Panc1 (cell line): Measurements from ENCODE around the gene HEMK1. TPM values are rescaled to one million over a fixed set of nuclear protein-coding genes. Genes with fewer than 3 reads are reported as not detected.

Source experiments
- ATAC-seq: fragments of 200-7000 bp; cut with Tn5 transposase; 2 replicates; pipeline ENCODE4 v1.9.1; 2020; ENCODE audit warnings: mild to moderate bottlenecking, moderate library complexity
- BruUV-seq: library from RNA; stranded (reverse); fragments of 400-500 nt; replicated peaks from 2 replicates; lab custom pipeline; 2021; lab: Mats Ljungman, UMichigan
- CTCF ChIA-PET: fragments of 300-600 bp; sonication (Branson Sonifier 250); formaldehyde crosslinking; loops from one replicate; lab custom pipeline; 2022; ENCODE audit warnings: antibody characterized with exemption; lab: Charles Lee
- POLR2A ChIA-PET: fragments of 300-600 bp; sonication (Branson Sonifier 250); formaldehyde crosslinking; loops from one replicate; lab custom pipeline; 2022; ENCODE audit warnings: antibody characterized with exemption; lab: Charles Lee
- DNase-seq: peaks from one replicate; pipeline ENCODE4 v3.0.0-alpha.2; 2010; ENCODE audit warnings: low read depth, low spot score
- H3K27ac ChIP-seq: 2 replicates; pipeline ENCODE4 v1.5.1; 2011; ENCODE audit warnings: mild to moderate bottlenecking, low read length, inconsistent platforms
- H3K27me3 ChIP-seq: fragments of 200-500 bp; sonication (Bioruptor generic); 2 replicates; pipeline ENCODE4 v1.6.0; 2014; ENCODE audit warnings: low read length, inconsistent platforms; ENCODE audit not compliant: control insufficient read depth, insufficient read depth
- H3K36me3 ChIP-seq: fragments of 200-500 bp; sonication (Bioruptor generic); 2 replicates; pipeline ENCODE4 v1.5.1; 2014; ENCODE audit warnings: inconsistent platforms, mild to moderate bottlenecking, low read length, moderate library complexity; ENCODE audit not compliant: control insufficient read depth, insufficient read depth
- H3K4me1 ChIP-seq: 2 replicates; pipeline ENCODE4 v1.5.1; 2011; ENCODE audit warnings: inconsistent platforms, mild to moderate bottlenecking, low read length, moderate library complexity; ENCODE audit not compliant: control insufficient read depth, insufficient read depth
- H3K4me3 ChIP-seq, 2 experiments: 2 replicates each; pipeline ENCODE4 v1.5.1; 2011 to 2012; ENCODE audit warnings: low read depth in 2 of 2, low read length in 2 of 2, mild to moderate bottlenecking in 2 of 2, inconsistent platforms in 1 of 2, moderate library complexity in 1 of 2
- H3K9me3 ChIP-seq: fragments of 200-500 bp; sonication (Bioruptor generic); 2 replicates; pipeline ENCODE4 v1.5.1; 2014; ENCODE audit warnings: low read depth, mild to moderate bottlenecking, inconsistent platforms, low read length, moderate library complexity; ENCODE audit not compliant: control insufficient read depth, insufficient read depth
- POLR2AphosphoS5 ChIP-seq: IDR thresholded peaks from 2 replicates; pipeline ENCODE4 v1.6.1; 2012; ENCODE audit warnings: mild to moderate bottlenecking, low read depth, low read length, moderate library complexity
- SIN3A ChIP-seq: IDR thresholded peaks from 2 replicates; pipeline ENCODE4 v1.6.1; 2012; ENCODE audit warnings: low read depth, mild to moderate bottlenecking, low read length, moderate library complexity, borderline replicate concordance; ENCODE audit not compliant: insufficient read depth
- TCF7L2 ChIP-seq: IDR thresholded peaks from 2 replicates; pipeline ENCODE4 v1.6.1; 2011; ENCODE audit warnings: mild to moderate bottlenecking, low read depth, low read length, inconsistent platforms
- in situ Hi-C: cut with HindIII; loops from 2 replicates; pipeline ENCODE4 v1.10.0; 2016; ENCODE audit warnings: low sequenced_read_pairs, low pct_unique_long_range_greater_than_20kb
- intact Hi-C: fragments of 100-400 bp; cut with micrococcal nuclease; formaldehyde crosslinking; loops from one replicate; pipeline ENCODE4 v1.10.0; 2022; ENCODE audit not compliant: unreplicated experiment
- total RNA-seq: library from RNA; stranded (reverse); gene quantifications from one replicate; pipeline ENCODE4 v1.2.1, GENCODE V29; 2021; ENCODE audit not compliant: unreplicated experiment
- TF ChIP-seq, protein P1 (sequence below): fragments of 450-650 bp; IDR thresholded peaks from 2 replicates; pipeline ENCODE4 v1.5.1; 2017; ENCODE audit warnings: mild to moderate bottlenecking
- TF ChIP-seq, protein P2 (sequence below), 2 experiments: IDR thresholded peaks; 2 replicates each; pipeline ENCODE4 v1.6.1; 2011 to 2012; ENCODE audit warnings: low read depth in 2 of 2, control low read depth in 1 of 2, low read length in 1 of 2, mild to moderate bottlenecking in 1 of 2, moderate library complexity in 1 of 2; ENCODE audit not compliant: insufficient read depth in 1 of 2

The HEMK1 gene
- total RNA-seq, 1 experiment from 2014 or later = 12.1 TPM

DNA sequence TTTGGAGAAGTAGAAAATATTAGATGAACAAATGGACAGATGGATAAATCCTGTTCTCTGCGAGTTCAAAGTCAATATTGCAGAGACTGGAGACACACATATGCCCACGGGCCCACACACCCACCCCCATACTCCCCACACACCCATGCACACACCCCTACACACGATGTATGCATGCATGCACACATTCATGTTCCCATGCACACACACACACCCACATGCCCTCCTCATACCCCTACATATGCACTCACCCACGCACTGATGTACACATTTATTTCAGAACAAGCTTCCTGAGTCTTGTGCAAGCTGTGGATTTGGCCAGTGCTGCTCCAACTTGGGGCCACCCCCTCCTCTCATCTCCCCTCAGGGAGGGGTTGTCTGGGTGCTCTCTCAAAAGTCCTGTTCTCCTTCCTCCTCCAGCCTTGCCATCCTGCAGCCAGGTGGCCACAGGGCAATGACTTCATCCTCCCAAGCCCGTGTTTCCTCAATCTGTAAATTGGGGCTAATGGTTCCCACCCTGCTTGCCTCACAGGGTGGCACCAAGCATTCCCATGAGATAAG, 64.0 kb downstream of the HEMK1 start:
- intact Hi-C loops (no loop called here), in situ Hi-C loops (no loop called here)
- no peak for ATAC-seq
- H3K4me3 ChIP-seq = no peak overlapping the region
- no peak for DNase-seq
- POLR2A ChIA-PET = no interaction called here
- H3K4me1 ChIP-seq = no peaks in the 10 kb centered on the region
- no peaks in the 10 kb centered on the region for H3K9me3 ChIP-seq
- TF ChIP-seq, protein P1, sequence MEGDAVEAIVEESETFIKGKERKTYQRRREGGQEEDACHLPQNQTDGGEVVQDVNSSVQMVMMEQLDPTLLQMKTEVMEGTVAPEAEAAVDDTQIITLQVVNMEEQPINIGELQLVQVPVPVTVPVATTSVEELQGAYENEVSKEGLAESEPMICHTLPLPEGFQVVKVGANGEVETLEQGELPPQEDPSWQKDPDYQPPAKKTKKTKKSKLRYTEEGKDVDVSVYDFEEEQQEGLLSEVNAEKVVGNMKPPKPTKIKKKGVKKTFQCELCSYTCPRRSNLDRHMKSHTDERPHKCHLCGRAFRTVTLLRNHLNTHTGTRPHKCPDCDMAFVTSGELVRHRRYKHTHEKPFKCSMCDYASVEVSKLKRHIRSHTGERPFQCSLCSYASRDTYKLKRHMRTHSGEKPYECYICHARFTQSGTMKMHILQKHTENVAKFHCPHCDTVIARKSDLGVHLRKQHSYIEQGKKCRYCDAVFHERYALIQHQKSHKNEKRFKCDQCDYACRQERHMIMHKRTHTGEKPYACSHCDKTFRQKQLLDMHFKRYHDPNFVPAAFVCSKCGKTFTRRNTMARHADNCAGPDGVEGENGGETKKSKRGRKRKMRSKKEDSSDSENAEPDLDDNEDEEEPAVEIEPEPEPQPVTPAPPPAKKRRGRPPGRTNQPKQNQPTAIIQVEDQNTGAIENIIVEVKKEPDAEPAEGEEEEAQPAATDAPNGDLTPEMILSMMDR = no peak
- TF ChIP-seq POLR2AphosphoS5 (no peak), TCF7L2 (no peak), SIN3A (no peak)
- TF ChIP-seq, protein P2, sequence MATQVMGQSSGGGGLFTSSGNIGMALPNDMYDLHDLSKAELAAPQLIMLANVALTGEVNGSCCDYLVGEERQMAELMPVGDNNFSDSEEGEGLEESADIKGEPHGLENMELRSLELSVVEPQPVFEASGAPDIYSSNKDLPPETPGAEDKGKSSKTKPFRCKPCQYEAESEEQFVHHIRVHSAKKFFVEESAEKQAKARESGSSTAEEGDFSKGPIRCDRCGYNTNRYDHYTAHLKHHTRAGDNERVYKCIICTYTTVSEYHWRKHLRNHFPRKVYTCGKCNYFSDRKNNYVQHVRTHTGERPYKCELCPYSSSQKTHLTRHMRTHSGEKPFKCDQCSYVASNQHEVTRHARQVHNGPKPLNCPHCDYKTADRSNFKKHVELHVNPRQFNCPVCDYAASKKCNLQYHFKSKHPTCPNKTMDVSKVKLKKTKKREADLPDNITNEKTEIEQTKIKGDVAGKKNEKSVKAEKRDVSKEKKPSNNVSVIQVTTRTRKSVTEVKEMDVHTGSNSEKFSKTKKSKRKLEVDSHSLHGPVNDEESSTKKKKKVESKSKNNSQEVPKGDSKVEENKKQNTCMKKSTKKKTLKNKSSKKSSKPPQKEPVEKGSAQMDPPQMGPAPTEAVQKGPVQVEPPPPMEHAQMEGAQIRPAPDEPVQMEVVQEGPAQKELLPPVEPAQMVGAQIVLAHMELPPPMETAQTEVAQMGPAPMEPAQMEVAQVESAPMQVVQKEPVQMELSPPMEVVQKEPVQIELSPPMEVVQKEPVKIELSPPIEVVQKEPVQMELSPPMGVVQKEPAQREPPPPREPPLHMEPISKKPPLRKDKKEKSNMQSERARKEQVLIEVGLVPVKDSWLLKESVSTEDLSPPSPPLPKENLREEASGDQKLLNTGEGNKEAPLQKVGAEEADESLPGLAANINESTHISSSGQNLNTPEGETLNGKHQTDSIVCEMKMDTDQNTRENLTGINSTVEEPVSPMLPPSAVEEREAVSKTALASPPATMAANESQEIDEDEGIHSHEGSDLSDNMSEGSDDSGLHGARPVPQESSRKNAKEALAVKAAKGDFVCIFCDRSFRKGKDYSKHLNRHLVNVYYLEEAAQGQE (IDR thresholded peaks at IDR 0.05; ENCODE audit: insufficient read depth in 1 of 2, low read depth in 2 of 2, low read length in 1 of 2) = no peak
- no TSS peak for BruUV-seq
- H3K36me3 ChIP-seq = no peaks in the 10 kb centered on the region
- H3K27ac ChIP-seq = no peak overlapping the region
- CTCF ChIA-PET = no interaction called here
- H3K27me3 ChIP-seq = no peaks in the 10 kb centered on the region

DNA sequence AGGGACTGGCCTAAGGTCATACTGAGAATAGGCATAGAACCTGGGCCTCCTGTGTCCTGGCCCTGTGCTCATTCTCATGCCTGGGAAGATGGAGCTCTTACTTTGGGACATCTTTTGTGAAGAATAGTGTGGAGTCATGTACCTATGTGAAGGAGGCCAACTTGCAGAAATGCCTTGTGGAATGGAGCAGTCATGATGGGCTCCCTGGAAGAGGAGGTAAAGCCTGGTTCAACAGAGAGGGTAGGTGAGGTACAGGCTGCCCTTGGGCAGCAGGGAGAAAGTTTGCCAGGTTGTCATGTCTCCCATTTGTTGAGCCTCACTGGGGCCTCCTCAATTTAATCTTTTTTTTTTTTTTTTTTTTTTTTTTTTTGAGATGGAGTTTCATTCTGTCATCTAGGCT, 65.7 kb downstream of the HEMK1 start:
- in situ Hi-C loops (no loop called here), intact Hi-C loops (no loop called here)
- no peaks in the 10 kb centered on the region for H3K36me3 ChIP-seq
- H3K4me3 ChIP-seq = no peak overlapping the region
- no TSS peak for BruUV-seq
- H3K9me3 ChIP-seq = no peaks in the 10 kb centered on the region
- DNase-seq (no peak), ATAC-seq (no peak)
- H3K27me3 ChIP-seq = no peaks in the 10 kb centered on the region
- TF ChIP-seq SIN3A (no peak), POLR2AphosphoS5 (no peak), TCF7L2 (no peak)
- TF ChIP-seq, protein P1 = no peak
- TF ChIP-seq, protein P2 (IDR thresholded peaks at IDR 0.05; ENCODE audit: insufficient read depth in 1 of 2, low read depth in 2 of 2, low read length in 1 of 2) = no peak
- POLR2A ChIA-PET = no interaction called here
- CTCF ChIA-PET = interaction anchor here (0.6 kb wide), 1 partner anchor 118 kb away, joined by 4 read pairs; no protein-coding TSS in a partner anchor
- H3K4me1 ChIP-seq = no peaks in the 10 kb centered on the region
- H3K27ac ChIP-seq = no peak overlapping the region
